ENCODE results near the gene ESAM. TPM values are rescaled to one million over a fixed set of nuclear protein-coding genes. Genes with fewer than 3 reads are reported as not detected.

The ESAM gene
- total RNA-seq, 1 experiment from 2014 or later: 5.3 TPM

- intact Hi-C loops (cut with micrococcal nuclease; ENCODE audit: unreplicated experiment): no loop called here
- Mint-ChIP-seq H3K4me1 (ENCODE audit: low read depth, unreplicated experiment) (peaks cover 6% of the 10 kb centered on the region), H3K4me3 (ENCODE audit: unreplicated experiment) (peak overlapping the region; percentile 91), H3K36me3 (ENCODE audit: insufficient read depth, unreplicated experiment) (peaks cover 13% of the 10 kb centered on the region), H3K9me3 (ENCODE audit: unreplicated experiment) (no peaks in the 10 kb centered on the region), H3K27me3 (ENCODE audit: insufficient read depth, unreplicated experiment) (no peaks in the 10 kb centered on the region), H3K27ac (ENCODE audit: unreplicated experiment) (no peak overlapping the region)
- CTCF ChIA-PET: interaction anchor here (1.4 kb wide), 1 partner anchor 117 kb away, joined by 9 read pairs; no protein-coding TSS in a partner anchor
- Histone ChIP-seq H3K9me3 (no peaks in the 10 kb centered on the region), H3K36me3 (ENCODE audit: control insufficient read depth, insufficient read depth, low read length) (no peaks in the 10 kb centered on the region), H3K27me3 (replicated peaks; ENCODE audit: control insufficient read depth, insufficient read depth, low read length) (no peaks in the 10 kb centered on the region), H3K4me3 (ENCODE audit: low read depth, low read length) (no peak overlapping the region), H3K4me1 (peaks cover 17% of the 10 kb centered on the region)
- DNase-seq: no peak
- POLR2A ChIA-PET: no interaction called here
- no peak for TF ChIP-seq CTCF (IDR thresholded peaks at IDR 0.05; ENCODE audit: insufficient read depth in 1 of 2, low read depth in 1 of 2, low read length in 1 of 2, severe bottlenecking in 1 of 2, unreplicated experiment in 1 of 2)
- BruUV-seq (replicated peaks): no TSS peak
These were observed 4.8 kb downstream of the ESAM start for GRCh38 chr11:124757320-124757719.

- CTCF ChIA-PET: interaction anchor here (0.6 to 1.7 kb wide), 2 partner anchors 10 to 16 kb away, joined by 4 to 8 read pairs; no protein-coding TSS in a partner anchor
- no peak overlapping the region for H3K4me3 Mint-ChIP-seq (ENCODE audit: unreplicated experiment)
- POLR2A ChIA-PET: no interaction called here
- intact Hi-C loops (cut with micrococcal nuclease; ENCODE audit: unreplicated experiment): no loop called here
- DNase-seq: no peak
- no TSS peak for BruUV-seq (replicated peaks)
- Histone ChIP-seq H3K9me3 (no peaks in the 10 kb centered on the region), H3K4me1 (peaks cover 17% of the 10 kb centered on the region), H3K4me3 (ENCODE audit: low read depth, low read length) (no peak overlapping the region), H3K36me3 (ENCODE audit: control insufficient read depth, insufficient read depth, low read length) (no peaks in the 10 kb centered on the region), H3K27me3 (replicated peaks; ENCODE audit: control insufficient read depth, insufficient read depth, low read length) (no peaks in the 10 kb centered on the region)
- TF ChIP-seq CTCF (IDR thresholded peaks at IDR 0.05; ENCODE audit: insufficient read depth in 1 of 2, low read depth in 1 of 2, low read length in 1 of 2, severe bottlenecking in 1 of 2, unreplicated experiment in 1 of 2): no peak
- H3K27me3 Mint-ChIP-seq (ENCODE audit: insufficient read depth, unreplicated experiment): no peaks in the 10 kb centered on the region
- peaks cover 8% of the 10 kb centered on the region for H3K36me3 Mint-ChIP-seq (ENCODE audit: insufficient read depth, unreplicated experiment)
- peaks cover 6% of the 10 kb centered on the region for H3K4me1 Mint-ChIP-seq (ENCODE audit: low read depth, unreplicated experiment)
- H3K27ac Mint-ChIP-seq (ENCODE audit: unreplicated experiment): no peak overlapping the region
- no peaks in the 10 kb centered on the region for H3K9me3 Mint-ChIP-seq (ENCODE audit: unreplicated experiment)
These were observed 5.3 kb downstream of the ESAM start for GRCh38 chr11:124756753-124757227.

- peaks cover 17% of the 10 kb centered on the region for H3K4me1 ChIP-seq
- no peaks in the 10 kb centered on the region for H3K36me3 ChIP-seq (ENCODE audit: control insufficient read depth, insufficient read depth, low read length)
- POLR2A ChIA-PET: no interaction called here
- intact Hi-C loops (cut with micrococcal nuclease; ENCODE audit: unreplicated experiment): no loop called here
- TF ChIP-seq CTCF (IDR thresholded peaks at IDR 0.05; ENCODE audit: insufficient read depth in 1 of 2, low read depth in 1 of 2, low read length in 1 of 2, severe bottlenecking in 1 of 2, unreplicated experiment in 1 of 2): no peak
- peaks cover 6% of the 10 kb centered on the region for H3K4me1 Mint-ChIP-seq (ENCODE audit: low read depth, unreplicated experiment)
- H3K27me3 ChIP-seq (replicated peaks; ENCODE audit: control insufficient read depth, insufficient read depth, low read length): no peaks in the 10 kb centered on the region
- H3K9me3 Mint-ChIP-seq (ENCODE audit: unreplicated experiment): no peaks in the 10 kb centered on the region
- H3K27me3 Mint-ChIP-seq (ENCODE audit: insufficient read depth, unreplicated experiment): no peaks in the 10 kb centered on the region
- no peak overlapping the region for H3K27ac Mint-ChIP-seq (ENCODE audit: unreplicated experiment)
- no TSS peak for BruUV-seq (replicated peaks)
- no peak for DNase-seq
- no peaks in the 10 kb centered on the region for H3K9me3 ChIP-seq
- CTCF ChIA-PET: interaction anchor here (0.6 to 1.7 kb wide), 3 partner anchors 10 to 42 kb away, joined by 4 to 8 read pairs (median 5); no protein-coding TSS in a partner anchor
- H3K4me3 ChIP-seq (ENCODE audit: low read depth, low read length): no peak overlapping the region
- H3K4me3 Mint-ChIP-seq (ENCODE audit: unreplicated experiment): no peak overlapping the region
- H3K36me3 Mint-ChIP-seq (ENCODE audit: insufficient read depth, unreplicated experiment): peaks cover 2% of the 10 kb centered on the region
These were observed 5.9 kb downstream of the ESAM start for GRCh38 chr11:124756033-124756752.
